OCI-M2 (cell line): Measurements from ENCODE around the gene PARD3B.

Source experiments
- DNase-seq: peaks from one replicate; lab custom pipeline; 2025; ENCODE audit not compliant: unreplicated experiment; lab: John Stamatoyannopoulos, UW

The PARD3B gene

GRCh38 chr2:204750389-204750788, 205.1 kb downstream of the PARD3B start:
- DNase-seq = no peak

GRCh38 chr2:204751472-204751871, 206.2 kb downstream of the PARD3B start:
- no peak for DNase-seq

- DNase-seq = no peak
Observed at GRCh38 chr2:204753841-204754240, 208.6 kb downstream of the PARD3B start.

GRCh38 chr2:204754898-204755297, 209.6 kb downstream of the PARD3B start:
- DNase-seq = no peak

- no peak for DNase-seq
Observed at GRCh38 chr2:204763974-204764703, 218.9 kb downstream of the PARD3B start.

- DNase-seq = no peak
Observed at GRCh38 chr2:204770735-204771134, 225.5 kb downstream of the PARD3B start.

GRCh38 chr2:204771721-204772120, 226.4 kb downstream of the PARD3B start:
- no peak for DNase-seq

GRCh38 chr2:204772546-204772945, 227.3 kb downstream of the PARD3B start:
- DNase-seq = no peak

- no peak for DNase-seq
Observed at GRCh38 chr2:204775766-204776165, 230.5 kb downstream of the PARD3B start.

GRCh38 chr2:204776781-204777559, 231.7 kb downstream of the PARD3B start:
- no peak for DNase-seq

GRCh38 chr2:204779771-204780170, 234.5 kb downstream of the PARD3B start:
- DNase-seq = no peak

GRCh38 chr2:204781941-204782340, 236.7 kb downstream of the PARD3B start:
- DNase-seq = no peak

- no peak for DNase-seq
Observed at GRCh38 chr2:204790076-204790475, 244.8 kb downstream of the PARD3B start.

- DNase-seq = no peak
Observed at GRCh38 chr2:204791230-204791629, 246.0 kb downstream of the PARD3B start.

- no peak for DNase-seq
Observed at GRCh38 chr2:204794624-204795023, 249.3 kb downstream of the PARD3B start.

GRCh38 chr2:204795156-204795555, 249.9 kb downstream of the PARD3B start:
- DNase-seq = no peak

- no peak for DNase-seq
Observed at GRCh38 chr2:204796581-204796980, 251.3 kb downstream of the PARD3B start.

GRCh38 chr2:204799791-204800190, 254.5 kb downstream of the PARD3B start:
- DNase-seq = no peak

GRCh38 chr2:204808494-204808893, 263.2 kb downstream of the PARD3B start:
- no peak for DNase-seq

GRCh38 chr2:204824751-204825453, 279.6 kb downstream of the PARD3B start:
- no peak for DNase-seq

GRCh38 chr2:204825681-204826080, 280.4 kb downstream of the PARD3B start:
- no peak for DNase-seq
